Naive thymus-derived CD4-positive, alpha-beta T cell (primary cell): ENCODE data around the gene FAF1. TPM values are rescaled to one million over a fixed set of nuclear protein-coding genes. Genes with fewer than 3 reads are reported as not detected.
A peak's percentile ranks its signal among the peaks of the same experiment; 100 is the strongest.

Source experiments
- ATAC-seq: fragments of 150-1000 bp; cut with Tn5 transposase; 2 replicates; pipeline ENCODE4 v1.10.0; 2021; ENCODE audit warnings: mild to moderate bottlenecking, moderate library complexity
- CTCF ChIA-PET: fragments of 350-600 bp; sonication (Branson Sonifier 250); formaldehyde crosslinking; loops from one replicate; lab custom pipeline; 2021; ENCODE audit warnings: antibody characterized with exemption; lab: Charles Lee
- POLR2A ChIA-PET: fragments of 350-600 bp; sonication (Branson Sonifier 250); formaldehyde crosslinking; loops from one replicate; lab custom pipeline; 2021; ENCODE audit warnings: antibody characterized with exemption, inconsistent platforms; lab: Charles Lee
- DNase-seq, 9 donors: peaks; one replicate each; pipeline versions ENCODE4 v3.0.0 to v3.0.0-alpha.2; 2020 to 2022; ENCODE audit warnings: mixed read lengths in 1 of 9
- H3K27ac ChIP-seq: one replicate; pipeline ENCODE4 v1.7.0; 2013; ENCODE audit warnings: mild to moderate bottlenecking, low read depth, low read length, moderate library complexity
- H3K27me3 ChIP-seq, 2 donors: one replicate each; pipeline ENCODE4 v1.7.0; 2013; ENCODE audit warnings: low read length in 2 of 2, mild to moderate bottlenecking in 2 of 2, moderate library complexity in 2 of 2; ENCODE audit not compliant: control insufficient read depth in 2 of 2, insufficient read depth in 2 of 2
- H3K36me3 ChIP-seq, 3 experiments: 1 replicate in 2 of 3; 2 replicates in 1 of 3; pipeline ENCODE4 v1.7.0; 2013; ENCODE audit warnings: low read length in 3 of 3, mild to moderate bottlenecking in 3 of 3, moderate library complexity in 1 of 3; ENCODE audit not compliant: insufficient read depth in 3 of 3, control insufficient read depth in 2 of 3
- H3K4me1 ChIP-seq, 2 donors: one replicate each; pipeline ENCODE4 v1.7.0; 2013; ENCODE audit warnings: low read length in 2 of 2, mild to moderate bottlenecking in 2 of 2, moderate library complexity in 1 of 2; ENCODE audit not compliant: control insufficient read depth in 2 of 2, insufficient read depth in 2 of 2
- H3K4me3 ChIP-seq: 2 replicates; pipeline ENCODE4 v1.7.0; 2013; ENCODE audit warnings: mild to moderate bottlenecking, low read length
- H3K9me3 ChIP-seq, 3 experiments: 1 replicate in 2 of 3; 2 replicates in 1 of 3; pipeline ENCODE4 v1.7.0; 2013; ENCODE audit warnings: low read length in 3 of 3; ENCODE audit not compliant: control insufficient read depth in 2 of 3
- H3K27ac Mint-ChIP-seq, 9 donors: one replicate each; pipeline ENCODE4 v1.8.0; 2020 to 2022; ENCODE audit warnings: mixed read lengths in 9 of 9, mild to moderate bottlenecking in 8 of 9, moderate library complexity in 5 of 9, inconsistent platforms in 2 of 9
- H3K27me3 Mint-ChIP-seq, 5 donors: one replicate each; pipeline ENCODE4 v1.8.0; 2021 to 2022; ENCODE audit warnings: mixed read lengths in 5 of 5, mild to moderate bottlenecking in 1 of 5
- H3K36me3 Mint-ChIP-seq, 5 donors: one replicate each; pipeline ENCODE4 v1.8.0; 2020 to 2022; ENCODE audit warnings: mixed read lengths in 5 of 5, mild to moderate bottlenecking in 3 of 5, inconsistent platforms in 1 of 5
- H3K4me1 Mint-ChIP-seq, 7 donors: one replicate each; pipeline ENCODE4 v1.8.0; 2020 to 2022; ENCODE audit warnings: mixed read lengths in 7 of 7, mild to moderate bottlenecking in 3 of 7, inconsistent platforms in 1 of 7
- H3K4me3 Mint-ChIP-seq, 10 donors: one replicate each; pipeline ENCODE4 v1.8.0; 2020 to 2022; ENCODE audit warnings: mild to moderate bottlenecking in 10 of 10, mixed read lengths in 10 of 10, moderate library complexity in 6 of 10, inconsistent platforms in 2 of 10
- H3K9me3 Mint-ChIP-seq, 11 donors: one replicate each; pipeline ENCODE4 v1.8.0; 2020 to 2022; ENCODE audit warnings: mixed read lengths in 11 of 11, mild to moderate bottlenecking in 4 of 11, inconsistent platforms in 1 of 11, moderate library complexity in 1 of 11
- intact Hi-C, 2 donors: fragments of 100-400 bp; cut with micrococcal nuclease; formaldehyde crosslinking; loops; one replicate each; pipeline ENCODE4 v1.15.1; 2023
- polyA plus RNA-seq, 2 donors: library from polyadenylated mRNA; unstranded; fragments of 300-500 nt; fragmentation: Illumina TruSeq; gene quantifications; one replicate each; pipeline ENCODE4 v1.2.3, GENCODE V29; 2021
- total RNA-seq, 6 experiments: library from RNA in 5 of 6; stranded (reverse) in 5 of 6; gene quantifications; 1 replicate in 5 of 6; 2 replicates in 1 of 6; pipeline ENCODE4 v1.2.3 and lab custom pipeline; 2021 to 2026

FAF1 gene
- total and polyA plus RNA-seq, 7 experiments from 2014 or later, result 36.9 to 66.6 (median 48.5) TPM

DNA sequence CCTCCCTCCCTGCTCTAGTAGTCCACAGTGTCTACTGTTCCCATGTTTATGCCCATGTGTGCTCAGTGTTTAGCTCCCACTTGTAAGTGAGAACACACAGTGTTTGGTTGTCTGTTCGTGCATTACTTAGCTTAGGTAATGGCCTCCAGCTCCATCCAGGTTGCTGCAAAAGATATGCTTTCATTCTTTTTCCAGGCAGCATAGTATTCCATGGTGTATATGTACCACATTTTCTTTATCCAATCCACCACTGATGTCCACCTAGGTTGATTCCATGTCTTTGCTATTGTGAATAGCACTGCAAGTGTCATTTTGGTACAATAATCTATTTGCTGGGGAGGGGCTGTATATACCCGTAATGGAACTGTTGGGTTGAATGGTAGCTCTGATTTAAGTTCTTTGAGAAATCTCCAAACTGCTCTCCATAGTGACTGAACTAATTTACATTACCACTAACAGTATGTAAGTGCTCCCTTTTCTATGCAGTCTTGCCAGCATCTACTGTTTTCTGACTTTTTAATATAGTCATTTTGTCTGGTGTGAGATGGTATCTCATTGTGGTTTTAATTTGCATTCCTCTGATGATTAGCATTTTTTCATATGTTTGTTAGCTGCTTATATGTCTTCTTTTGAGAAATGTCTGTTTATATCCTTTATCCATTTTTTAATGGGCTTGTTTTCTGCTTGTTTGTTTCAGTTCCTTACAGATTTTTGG, 344.9 kb downstream of the FAF1 start:
- H3K9me3 Mint-ChIP-seq, result peaks cover 0 to 13% (median 5%) of the 10 kb centered on the region in 11 donors
- intact Hi-C loops, result no loop called here
- no peaks in the 10 kb centered on the region for H3K27me3 Mint-ChIP-seq
- ATAC-seq (no peak), DNase-seq (no peak)
- peaks cover 1 to 24% (median 13%) of the 10 kb centered on the region in 5 donors for H3K36me3 Mint-ChIP-seq
- ChIA-PET CTCF (no interaction called here), POLR2A (no interaction called here)
- no peak overlapping the region for H3K4me3 Mint-ChIP-seq
- H3K27ac Mint-ChIP-seq, result no peak overlapping the region
- peaks cover 0 to 5% of the 10 kb centered on the region in 2 donors for H3K4me1 ChIP-seq
- H3K27ac ChIP-seq, result no peak overlapping the region
- H3K4me3 ChIP-seq, result no peak overlapping the region
- H3K9me3 ChIP-seq, result no peaks in the 10 kb centered on the region
- H3K36me3 ChIP-seq, result no peaks in the 10 kb centered on the region
- H3K27me3 ChIP-seq, result no peaks in the 10 kb centered on the region
- peaks cover 0 to 11% (median 0%) of the 10 kb centered on the region in 7 donors for H3K4me1 Mint-ChIP-seq

DNA sequence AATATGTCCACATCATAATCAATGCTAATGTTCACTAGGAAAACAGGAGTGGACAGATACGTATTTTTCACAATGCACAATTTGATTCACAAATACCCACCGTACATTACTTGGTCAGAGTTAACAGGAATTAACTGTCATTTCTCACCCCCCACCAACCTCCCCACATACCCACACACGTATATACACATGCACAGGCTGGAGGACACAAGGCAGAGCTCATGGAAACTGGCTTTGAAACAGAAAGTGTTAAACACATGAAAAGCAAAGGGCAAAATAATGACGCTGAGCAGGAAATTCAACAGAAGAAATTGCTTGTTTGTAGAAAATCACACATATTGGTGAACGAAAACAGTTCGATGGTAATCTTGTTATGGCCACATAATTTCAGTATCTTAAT, 348.4 kb downstream of the FAF1 start:
- ChIA-PET POLR2A (no interaction called here), CTCF (no interaction called here)
- Histone ChIP-seq H3K4me3 (no peak overlapping the region), H3K27ac (no peak overlapping the region), H3K36me3 (no peaks in the 10 kb centered on the region), H3K27me3 (no peaks in the 10 kb centered on the region), H3K9me3 (no peaks in the 10 kb centered on the region), H3K4me1 (peaks cover 0 to 5% of the 10 kb centered on the region in 2 donors)
- Mint-ChIP-seq H3K27me3 (no peaks in the 10 kb centered on the region), H3K4me1 (peaks cover 0 to 11% (median 0%) of the 10 kb centered on the region in 7 donors), H3K4me3 (no peak overlapping the region), H3K27ac (peak overlapping the region in 2 of 9 donors; percentile 40 to 71), H3K36me3 (peaks cover 0 to 31% (median 12%) of the 10 kb centered on the region in 5 donors), H3K9me3 (peaks cover 0 to 13% (median 0%) of the 10 kb centered on the region in 11 donors)
- ATAC-seq (no peak), DNase-seq (no peak)
- intact Hi-C loops, result no loop called here

- Mint-ChIP-seq H3K27ac (no peak overlapping the region), H3K36me3 (peaks cover 0 to 21% (median 4%) of the 10 kb centered on the region in 5 donors), H3K27me3 (no peaks in the 10 kb centered on the region), H3K4me1 (peaks cover 0 to 11% (median 0%) of the 10 kb centered on the region in 7 donors), H3K4me3 (no peak overlapping the region), H3K9me3 (peaks cover 0 to 3% (median 0%) of the 10 kb centered on the region in 11 donors)
- Histone ChIP-seq H3K4me1 (peaks cover 0 to 5% of the 10 kb centered on the region in 2 donors), H3K27me3 (no peaks in the 10 kb centered on the region), H3K4me3 (no peak overlapping the region), H3K9me3 (no peaks in the 10 kb centered on the region), H3K27ac (no peak overlapping the region), H3K36me3 (no peaks in the 10 kb centered on the region)
- no peak for DNase-seq
- ChIA-PET POLR2A (no interaction called here), CTCF (no interaction called here)
- ATAC-seq, result no peak
- intact Hi-C loops, result no loop called here
Measured at GRCh38 chr1:50610563-50610962, 349.5 kb downstream of the FAF1 start.

GRCh38 chr1:50609508-50609907, 350.6 kb downstream of the FAF1 start:
- DNase-seq, result no peak
- POLR2A ChIA-PET, result no interaction called here
- no peak overlapping the region for H3K27ac ChIP-seq

GRCh38 chr1:50605186-50605875, 354.7 kb downstream of the FAF1 start:
- intact Hi-C loops, result loop anchor here in 1 of 2 donors (1.0 to 5.0 kb wide), 2 partner anchors 183 to 237 kb away; partner anchors contain the start of gene DMRTA2

More at GRCh38 chr1:50609508-50609907, 350.6 kb downstream of the FAF1 start:
- Mint-ChIP-seq H3K4me3 (no peak overlapping the region), H3K27me3 (no peaks in the 10 kb centered on the region), H3K36me3 (peaks cover 0 to 18% (median 0%) of the 10 kb centered on the region in 5 donors), H3K9me3 (no peaks in the 10 kb centered on the region), H3K4me1 (peaks cover 0 to 11% (median 0%) of the 10 kb centered on the region in 7 donors), H3K27ac (no peak overlapping the region)
- Histone ChIP-seq H3K9me3 (no peaks in the 10 kb centered on the region), H3K27me3 (no peaks in the 10 kb centered on the region), H3K4me1 (peaks cover 0 to 5% of the 10 kb centered on the region in 2 donors), H3K36me3 (no peaks in the 10 kb centered on the region), H3K4me3 (no peak overlapping the region)
- no peak for ATAC-seq
- intact Hi-C loops, result loop anchor here in 1 of 2 donors (5.0 kb wide), 1 partner anchor 187 kb away; the partner anchor contains the start of gene DMRTA2
- CTCF ChIA-PET, result no interaction called here

DNA sequence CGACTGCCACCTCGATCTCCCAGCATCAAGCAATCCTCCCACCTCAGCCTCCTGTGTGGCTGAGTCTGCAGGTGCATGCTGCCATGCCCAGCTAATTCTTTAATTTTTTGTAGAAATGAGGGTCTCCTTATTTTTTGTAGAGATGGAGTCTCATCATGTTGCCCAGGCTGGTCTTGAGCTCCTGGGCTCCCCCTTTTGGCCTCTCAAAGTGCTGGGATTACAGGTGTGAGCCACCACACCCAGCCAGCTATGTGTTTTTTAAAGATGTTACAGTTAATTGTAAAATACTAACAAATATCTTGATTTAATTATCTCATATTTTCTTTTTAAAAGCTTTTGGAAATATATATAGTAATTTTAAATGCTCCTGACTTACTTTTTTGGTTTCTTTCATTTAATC, 355.5 kb downstream of the FAF1 start:
- ATAC-seq (no peak), DNase-seq (no peak)
- ChIA-PET CTCF (interaction anchor here (1.1 kb wide), 1 partner anchor 17 kb away, joined by 6 read pairs; no protein-coding TSS in a partner anchor), POLR2A (no interaction called here)
- Mint-ChIP-seq H3K9me3 (no peaks in the 10 kb centered on the region), H3K36me3 (peaks cover 0 to 13% (median 0%) of the 10 kb centered on the region in 5 donors), H3K27me3 (no peaks in the 10 kb centered on the region), H3K27ac (no peak overlapping the region), H3K4me3 (no peak overlapping the region), H3K4me1 (peaks cover 0 to 2% (median 0%) of the 10 kb centered on the region in 7 donors)
- no peaks in the 10 kb centered on the region for H3K36me3 ChIP-seq
- no peaks in the 10 kb centered on the region for H3K27me3 ChIP-seq
- no peaks in the 10 kb centered on the region for H3K4me1 ChIP-seq
- H3K27ac ChIP-seq, result no peak overlapping the region
- intact Hi-C loops, result no loop called here
- H3K9me3 ChIP-seq, result no peaks in the 10 kb centered on the region
- H3K4me3 ChIP-seq, result no peak overlapping the region

More at GRCh38 chr1:50605186-50605875, 354.7 kb downstream of the FAF1 start:
- Histone ChIP-seq H3K36me3 (no peaks in the 10 kb centered on the region), H3K4me1 (no peaks in the 10 kb centered on the region), H3K27me3 (no peaks in the 10 kb centered on the region), H3K4me3 (no peak overlapping the region), H3K9me3 (no peaks in the 10 kb centered on the region), H3K27ac (no peak overlapping the region)
- DNase-seq, result no peak
- Mint-ChIP-seq H3K4me1 (peaks cover 0 to 2% (median 0%) of the 10 kb centered on the region in 7 donors), H3K27me3 (no peaks in the 10 kb centered on the region), H3K4me3 (no peak overlapping the region), H3K9me3 (no peaks in the 10 kb centered on the region), H3K36me3 (peaks cover 0 to 13% (median 0%) of the 10 kb centered on the region in 5 donors), H3K27ac (no peak overlapping the region)
- ChIA-PET CTCF (no interaction called here), POLR2A (no interaction called here)
- no peak for ATAC-seq
